NCI-H82 (cell line): ENCODE measurements around the gene ATP11B.
"Not testable (repeated sequence)": the region's sequence is repeated elsewhere in the genome, so short reads cannot be mapped to it uniquely, and the experiment has no call there.

Experiments
- DNase-seq: peaks from one replicate; lab custom pipeline; 2025; lab: John Stamatoyannopoulos, UW

Gene ATP11B

DNA sequence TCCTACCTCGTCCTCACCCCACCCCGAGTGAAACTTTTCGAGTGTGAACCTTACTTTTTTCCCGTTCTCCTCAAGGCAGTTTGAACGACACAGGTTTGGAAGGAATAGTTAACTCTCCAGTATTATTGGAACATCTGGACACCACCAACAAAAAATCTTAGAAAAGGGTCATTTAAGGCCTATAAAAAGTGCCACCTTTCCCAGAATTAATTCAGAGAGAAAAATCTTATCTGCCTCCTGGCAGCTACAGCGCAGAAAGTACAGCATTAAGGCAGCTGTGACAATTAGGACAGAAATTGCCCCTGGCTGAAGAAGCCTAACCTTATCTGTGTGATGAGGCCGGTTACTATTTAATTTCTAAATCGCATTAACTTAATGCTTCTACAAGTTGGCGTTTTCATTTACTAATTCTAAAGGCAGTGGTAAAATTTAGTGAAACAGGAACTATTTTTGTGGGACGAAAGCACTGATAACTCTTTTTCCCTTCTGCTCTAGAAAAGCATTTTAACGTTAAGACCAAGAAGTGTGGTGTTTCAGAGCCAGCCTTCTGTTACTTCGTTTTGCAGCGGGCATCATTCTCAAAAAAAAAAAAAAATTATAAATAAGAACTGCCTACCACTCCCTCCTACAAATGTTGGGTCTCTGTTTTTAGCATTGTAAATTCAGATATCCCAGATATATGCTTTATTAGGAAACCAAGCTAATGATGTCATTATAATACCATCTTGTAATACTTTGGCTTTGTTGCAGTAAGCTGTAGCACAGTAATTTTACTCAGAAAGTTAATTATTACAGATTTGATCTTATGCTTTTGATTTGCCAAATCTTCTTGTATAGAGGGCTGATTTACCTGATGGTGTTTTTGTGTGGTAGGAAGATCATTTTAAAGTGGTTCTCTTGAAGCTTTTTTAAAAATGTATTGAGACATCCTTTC lies 1.4 kb downstream of the ATP11B start:
- DNase-seq = peak; percentile 52

DNA sequence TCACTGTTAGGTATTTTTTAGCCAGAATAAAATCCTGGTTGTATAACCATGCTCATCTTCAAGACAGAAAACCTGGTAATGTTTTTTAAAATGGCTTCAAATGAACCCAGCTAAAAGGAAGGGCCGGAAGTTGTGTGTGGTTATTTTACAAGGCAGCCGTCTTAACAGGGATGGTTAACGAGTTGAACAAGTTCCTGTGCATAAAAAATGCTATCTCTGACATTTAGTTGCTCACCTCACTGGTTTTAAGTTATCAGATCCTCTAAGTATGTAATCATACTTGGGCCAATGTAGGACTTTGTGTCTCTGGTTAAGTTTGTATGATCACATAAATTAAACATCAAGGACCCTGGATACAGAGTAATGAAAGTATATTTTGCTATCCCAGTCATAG lies 2.1 kb downstream of the ATP11B start:
- no peak for DNase-seq

GRCh38 chr3:182796310-182796709 lies 3.0 kb downstream of the ATP11B start:
- no peak for DNase-seq

- no peak for DNase-seq
These were observed 4.6 kb downstream of the ATP11B start for GRCh38 chr3:182797876-182798275.

- DNase-seq = not testable (repeated sequence)
These were observed 5.8 kb downstream of the ATP11B start for GRCh38 chr3:182799143-182799542.

DNA sequence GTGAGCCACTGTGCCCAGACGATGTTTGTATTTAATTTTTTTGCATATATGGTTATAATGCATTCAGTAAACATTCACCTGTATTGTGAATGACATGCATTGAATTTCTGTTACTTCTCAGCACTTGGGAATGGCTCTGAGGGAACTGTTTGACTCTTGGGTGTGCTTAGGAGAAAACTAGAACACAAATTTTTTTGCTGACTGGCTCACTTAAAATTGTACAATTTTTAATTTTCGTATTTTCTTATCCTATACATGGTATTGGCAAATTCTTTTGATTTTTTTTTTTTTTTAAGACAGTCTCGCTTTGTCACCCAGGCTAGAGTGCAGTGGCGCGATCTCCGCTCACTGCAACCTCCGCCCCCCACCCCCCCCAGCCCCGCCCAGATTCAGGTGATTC lies 7.2 kb downstream of the ATP11B start:
- DNase-seq = no peak

DNA sequence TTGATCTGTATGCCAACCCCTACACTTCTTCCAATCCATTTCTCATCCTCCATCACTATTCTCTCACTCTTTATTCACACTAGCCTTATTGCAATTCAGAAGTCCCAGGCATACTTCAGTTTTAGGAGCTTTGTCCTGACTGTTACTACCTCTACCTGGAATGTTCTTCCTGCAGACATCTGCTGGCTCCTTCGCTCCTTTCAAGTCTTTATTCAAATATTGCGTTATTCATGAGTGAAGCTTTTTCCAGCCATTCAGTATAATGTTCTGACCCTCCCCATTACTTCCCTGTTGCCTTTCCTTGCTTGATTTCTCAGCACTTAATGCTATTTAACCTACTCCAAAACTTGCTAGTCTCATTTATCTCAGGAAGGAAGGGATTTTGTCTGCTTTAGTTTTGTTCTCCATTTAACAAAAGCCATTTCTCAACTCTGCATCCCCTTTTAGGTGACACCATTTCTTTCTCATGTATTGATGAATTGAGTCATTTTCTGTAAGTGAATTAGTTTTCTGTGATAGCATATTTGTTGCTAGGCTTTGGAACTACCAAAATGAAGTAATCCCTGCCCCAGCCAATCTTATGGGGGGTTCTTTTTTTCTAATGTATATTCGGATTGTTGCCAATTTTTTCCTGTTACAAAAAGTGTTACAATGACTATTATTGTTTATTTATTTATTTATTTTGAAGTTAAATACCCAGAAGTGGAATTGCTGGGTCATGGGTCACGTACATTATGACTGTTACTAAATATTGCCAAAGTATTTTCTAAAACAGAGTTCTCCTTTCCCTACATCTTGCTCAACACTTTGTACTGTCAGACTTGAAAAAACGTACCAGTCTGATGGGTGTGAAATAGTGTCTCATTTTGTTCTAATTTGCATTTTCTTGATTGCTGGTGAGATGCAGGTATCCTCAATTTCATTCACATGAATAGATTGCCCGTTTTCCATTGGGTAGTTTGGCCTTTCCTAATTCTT lies 9.4 kb downstream of the ATP11B start:
- DNase-seq = no peak

- no peak for DNase-seq
These were observed 10.3 kb downstream of the ATP11B start for GRCh38 chr3:182803596-182803995.

GRCh38 chr3:182807061-182807460 lies 13.8 kb downstream of the ATP11B start:
- DNase-seq = no peak

GRCh38 chr3:182808041-182808770 lies 14.9 kb downstream of the ATP11B start:
- DNase-seq = no peak

GRCh38 chr3:182809531-182809930 lies 16.2 kb downstream of the ATP11B start:
- no peak for DNase-seq

GRCh38 chr3:182810574-182811268 lies 17.4 kb downstream of the ATP11B start:
- no peak for DNase-seq

GRCh38 chr3:182811269-182811596 lies 17.9 kb downstream of the ATP11B start:
- DNase-seq = no peak

- no peak for DNase-seq
These were observed 18.8 kb downstream of the ATP11B start for GRCh38 chr3:182812123-182812522.

DNA sequence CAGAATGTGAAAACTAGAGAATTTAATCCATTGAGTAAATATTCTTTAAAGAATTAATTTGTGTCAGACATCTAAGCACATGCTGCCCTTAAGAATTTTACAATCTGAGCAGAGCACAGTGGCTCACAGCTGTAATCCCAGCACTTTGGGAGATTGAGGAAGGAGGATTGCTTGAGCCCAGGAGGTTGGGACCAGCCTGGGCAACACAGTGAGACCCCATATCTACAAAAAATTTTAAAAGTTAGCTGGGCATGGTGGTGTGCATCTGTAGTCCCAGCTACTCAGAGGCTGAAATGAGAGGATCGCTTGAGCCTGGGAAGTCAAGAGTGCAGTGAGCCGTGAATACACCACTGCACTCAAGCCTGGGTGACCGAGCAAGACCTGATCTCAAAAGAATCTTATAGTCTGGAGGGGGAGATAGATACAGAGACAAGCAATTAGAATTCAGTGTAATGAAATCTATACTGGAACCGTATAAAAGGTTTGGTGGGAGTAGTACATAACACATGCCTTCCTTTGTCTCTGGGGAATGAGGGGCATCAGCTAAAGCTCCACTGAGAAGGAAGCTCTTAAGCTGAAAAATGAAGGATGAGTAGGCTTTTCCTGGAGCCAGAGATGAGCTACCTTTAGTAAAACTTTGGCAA lies 21.2 kb downstream of the ATP11B start:
- DNase-seq = peak; percentile 56

- DNase-seq = no peak
These were observed 22.9 kb downstream of the ATP11B start for GRCh38 chr3:182816181-182816580.

GRCh38 chr3:182818296-182818978 lies 25.1 kb downstream of the ATP11B start:
- DNase-seq = no peak

DNA sequence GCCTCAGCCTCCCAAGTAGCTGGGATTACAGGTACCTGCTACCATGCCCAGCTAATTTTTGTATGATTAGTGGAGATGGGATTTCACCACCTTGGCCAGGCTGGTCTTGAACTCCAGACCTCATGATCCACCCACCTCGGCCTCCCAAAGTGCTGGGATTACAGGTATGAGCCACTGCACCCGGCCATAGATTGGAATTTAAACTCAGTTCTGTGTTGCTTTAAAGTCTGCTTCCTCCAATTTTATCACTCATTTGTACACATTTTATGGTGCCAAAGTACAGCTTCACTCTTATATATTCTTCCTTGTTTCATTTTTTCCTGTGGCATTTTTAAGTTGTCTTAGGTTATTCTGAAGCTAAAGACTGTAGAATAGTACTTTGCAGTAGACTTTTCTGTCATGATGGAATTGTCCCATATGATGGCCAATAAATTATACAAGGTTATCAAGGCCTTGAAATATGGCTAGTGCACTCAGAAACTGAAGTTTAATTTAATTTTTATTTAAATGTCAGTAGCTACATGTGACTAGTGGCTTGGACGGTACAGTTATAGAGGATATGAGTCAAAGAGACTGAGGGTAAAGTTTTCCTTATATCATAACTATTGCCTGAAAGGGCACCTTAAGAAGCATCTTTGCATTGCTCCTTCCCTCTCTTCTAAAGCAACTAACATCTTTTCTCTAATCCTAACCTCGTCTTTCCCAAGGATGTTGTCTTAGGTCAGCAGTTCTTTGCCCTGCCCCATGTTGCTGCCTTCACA lies 28.1 kb downstream of the ATP11B start:
- no peak for DNase-seq

DNA sequence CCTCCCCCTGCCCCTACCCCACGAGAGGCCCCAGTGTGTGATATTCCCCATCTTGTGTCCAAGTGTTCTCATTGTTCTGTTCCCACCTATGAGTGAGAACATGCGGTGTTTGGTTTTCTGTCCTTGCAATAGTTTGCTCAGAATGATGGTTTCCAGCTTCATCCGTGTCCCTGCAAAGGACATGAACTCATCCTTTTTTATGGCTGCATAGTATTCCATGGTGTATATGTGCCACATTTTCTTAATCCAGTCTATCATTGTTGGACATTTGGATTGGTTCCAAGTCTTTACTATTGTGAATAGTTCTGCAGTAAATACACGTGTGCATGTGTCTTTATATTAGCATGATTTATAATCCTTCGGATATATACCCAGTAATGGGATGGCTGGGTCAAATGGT lies 29.0 kb downstream of the ATP11B start:
- DNase-seq = not testable (repeated sequence)

DNA sequence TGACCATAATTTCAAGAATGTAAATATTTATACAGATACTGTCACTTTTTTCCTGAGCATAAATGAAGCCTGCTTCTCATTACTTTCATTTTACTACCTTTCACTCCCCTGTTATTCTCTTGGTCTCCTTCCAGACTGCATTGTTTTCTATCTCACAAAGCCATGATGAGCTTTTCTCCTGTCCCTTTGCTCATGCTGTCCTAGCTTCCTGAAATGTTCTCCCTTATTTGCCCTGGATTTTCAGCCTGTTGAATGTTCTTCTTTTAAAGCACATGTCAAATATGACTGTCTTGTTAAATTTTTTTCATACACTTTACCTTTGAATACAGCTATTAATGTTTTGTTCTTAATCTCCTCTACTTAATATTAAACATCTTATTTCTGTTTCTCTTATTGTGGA lies 31.7 kb downstream of the ATP11B start:
- no peak for DNase-seq
